ENCODE results near the gene CHDH. TPM values are rescaled to one million over a fixed set of nuclear protein-coding genes. Genes with fewer than 3 reads are reported as not detected.

Gene CHDH
- total RNA-seq, result not detected in 2 replicates

GRCh38 chr3:53846134-53846850, at the start of gene CHDH, which contains the start of gene IL17RB:
TSS of gene CHDH (minus strand) at chr3:53846419. CDS start at chr3:53824008, 22,411 bp downstream.
TSS of gene IL17RB (plus strand) at chr3:53846568. CDS start at chr3:53846589, 21 bp downstream.

GRCh38 chr3:53891497-53892285, 45.5 kb upstream of the CHDH start, which contains the start of gene SELENOK:
TSS of gene SELENOK (minus strand) at chr3:53891859.

GRCh38 chr3:53881691-53882593, 35.7 kb upstream of the CHDH start, which contains the start of gene ACTR8:
TSS of gene ACTR8 (minus strand) at chr3:53882152. CDS start at chr3:53882101, 51 bp downstream.

Other genes starting within 250 kb of the CHDH start
- gene IL17RB, start 149 bp upstream of the CHDH start, total RNA-seq, result not detected in 2 replicates
- gene ACTR8, start 35.7 kb upstream of the CHDH start, total RNA-seq, result 43.4 TPM in 2 replicates
- gene SELENOK, start 45.4 kb upstream of the CHDH start, total RNA-seq, result 10.3 and 16.9 TPM in 2 replicates

All from smooth muscle cell of the umbilical artery (primary cell).